GM19455 (cell line): ENCODE results near the gene NLRC5.

Source experiments
- ATAC-seq: cut with Tn5 transposase; IDR thresholded peaks from one replicate; pipeline ENCODE4 v1.9.1; 2021; ENCODE audit not compliant: unreplicated experiment

The NLRC5 gene

DNA sequence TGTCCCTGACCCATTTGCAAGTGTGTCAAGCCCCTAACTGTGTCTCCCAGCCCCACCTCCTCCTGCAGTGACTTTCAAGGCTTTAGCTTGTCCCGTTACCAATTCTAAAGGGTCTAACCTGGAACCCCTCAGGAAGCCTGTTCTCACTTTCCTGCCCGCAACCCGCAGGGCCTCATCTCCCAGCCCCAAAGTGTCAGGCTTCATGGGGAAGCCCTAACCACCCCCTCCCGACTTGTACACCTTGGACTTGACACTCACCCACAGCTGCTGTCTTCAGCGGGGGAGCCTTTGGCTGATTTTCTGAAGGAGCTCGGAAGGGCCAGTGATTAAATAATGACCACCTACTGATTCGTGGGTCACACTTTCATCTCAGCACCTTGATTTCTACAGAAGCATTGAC lies 33.1 kb downstream of the NLRC5 start:
- no peak for ATAC-seq

DNA sequence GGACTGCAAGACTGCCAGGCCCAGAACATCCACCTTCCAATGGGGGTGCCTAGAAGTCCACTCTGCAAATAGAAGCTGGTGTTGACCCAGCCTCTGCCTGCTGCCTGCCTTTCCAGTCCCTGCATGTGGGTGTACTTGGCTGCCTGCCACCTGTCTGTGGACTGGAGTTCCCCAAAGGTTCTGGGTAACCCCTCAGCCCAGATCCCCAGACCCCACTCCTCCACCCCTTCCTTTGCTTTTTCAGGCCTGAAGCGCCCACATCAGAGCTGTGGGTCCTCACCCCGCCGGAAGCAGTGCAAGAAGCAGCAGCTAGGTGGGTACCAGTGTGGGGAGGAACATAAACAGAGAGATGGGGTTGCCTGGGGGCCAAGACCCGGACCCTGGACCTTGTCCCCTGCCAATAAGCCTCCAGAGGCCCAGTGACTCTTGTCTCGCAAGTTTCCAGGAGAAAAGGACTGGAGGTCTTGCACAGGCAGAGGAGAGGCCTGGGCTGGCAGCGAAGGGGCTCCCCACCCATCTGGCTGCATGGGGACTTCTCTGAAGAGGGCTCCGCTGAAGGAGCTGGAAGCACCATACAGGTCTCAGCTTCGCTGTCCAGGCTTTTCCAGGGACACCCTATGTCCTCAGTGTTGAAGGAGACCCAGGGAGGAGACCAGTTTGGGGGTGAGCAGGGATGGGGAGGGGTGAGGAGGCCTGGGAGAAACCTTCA lies 34.3 kb downstream of the NLRC5 start:
- no peak for ATAC-seq

GRCh38 chr16:57024894-57025680 lies 35.7 kb downstream of the NLRC5 start:
- ATAC-seq: no peak

- no peak for ATAC-seq
Measured at GRCh38 chr16:57025941-57026777, 36.8 kb downstream of the NLRC5 start.

GRCh38 chr16:57026778-57027062 lies 37.4 kb downstream of the NLRC5 start:
- ATAC-seq: no peak

DNA sequence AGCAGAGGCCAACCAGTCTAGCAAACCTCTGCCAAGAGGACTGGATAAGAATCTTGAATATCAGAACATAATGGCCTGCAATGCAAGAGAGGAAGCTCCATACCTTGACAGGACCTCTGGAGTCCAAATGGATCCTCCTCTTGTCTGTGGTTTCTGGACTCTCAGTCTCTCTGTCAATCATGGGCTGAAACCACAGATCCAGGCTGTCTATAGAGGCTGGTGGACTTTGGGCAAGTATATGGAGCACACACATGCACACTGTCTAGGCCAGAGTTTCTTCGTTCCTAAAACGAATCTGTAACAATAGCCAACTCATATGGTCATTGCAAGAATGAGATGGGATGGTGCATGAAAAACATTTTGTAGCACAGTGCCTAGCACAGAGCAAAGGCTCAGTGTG lies 37.7 kb downstream of the NLRC5 start:
- no peak for ATAC-seq

- ATAC-seq: no peak
Measured at GRCh38 chr16:57028086-57028485, 38.7 kb downstream of the NLRC5 start.

GRCh38 chr16:57029161-57030160 lies 40.1 kb downstream of the NLRC5 start:
- ATAC-seq: no peak

- no peak for ATAC-seq
Measured at GRCh38 chr16:57030346-57030902, 41.1 kb downstream of the NLRC5 start.

GRCh38 chr16:57031156-57031555 lies 41.8 kb downstream of the NLRC5 start:
- no peak for ATAC-seq

- no peak for ATAC-seq
Measured at GRCh38 chr16:57032346-57032745, 43.0 kb downstream of the NLRC5 start.

- ATAC-seq: no peak
Measured at GRCh38 chr16:57032931-57033330, 43.6 kb downstream of the NLRC5 start.

- ATAC-seq: no peak
Measured at GRCh38 chr16:57036315-57036714, 47.0 kb downstream of the NLRC5 start.

DNA sequence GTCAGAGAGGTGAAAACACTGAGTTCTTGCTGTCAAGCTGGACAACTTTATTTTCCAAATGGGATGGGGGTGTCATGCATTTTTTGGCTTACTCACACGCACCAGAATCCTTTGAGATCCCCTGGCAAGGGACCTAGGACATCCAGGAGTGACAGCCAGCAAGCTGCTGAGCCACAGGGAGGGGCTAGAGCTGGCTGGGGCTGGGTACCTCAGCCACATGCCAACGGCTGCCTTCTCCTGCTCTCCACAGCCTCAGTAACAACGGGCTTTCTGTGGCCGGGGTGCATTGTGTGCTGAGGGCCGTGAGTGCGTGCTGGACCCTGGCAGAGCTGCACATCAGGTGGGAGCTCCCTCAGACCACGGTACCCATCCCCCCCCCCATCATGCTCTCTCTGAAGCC lies 47.6 kb downstream of the NLRC5 start:
- no peak for ATAC-seq

GRCh38 chr16:57038166-57038565 lies 48.8 kb downstream of the NLRC5 start:
- no peak for ATAC-seq

DNA sequence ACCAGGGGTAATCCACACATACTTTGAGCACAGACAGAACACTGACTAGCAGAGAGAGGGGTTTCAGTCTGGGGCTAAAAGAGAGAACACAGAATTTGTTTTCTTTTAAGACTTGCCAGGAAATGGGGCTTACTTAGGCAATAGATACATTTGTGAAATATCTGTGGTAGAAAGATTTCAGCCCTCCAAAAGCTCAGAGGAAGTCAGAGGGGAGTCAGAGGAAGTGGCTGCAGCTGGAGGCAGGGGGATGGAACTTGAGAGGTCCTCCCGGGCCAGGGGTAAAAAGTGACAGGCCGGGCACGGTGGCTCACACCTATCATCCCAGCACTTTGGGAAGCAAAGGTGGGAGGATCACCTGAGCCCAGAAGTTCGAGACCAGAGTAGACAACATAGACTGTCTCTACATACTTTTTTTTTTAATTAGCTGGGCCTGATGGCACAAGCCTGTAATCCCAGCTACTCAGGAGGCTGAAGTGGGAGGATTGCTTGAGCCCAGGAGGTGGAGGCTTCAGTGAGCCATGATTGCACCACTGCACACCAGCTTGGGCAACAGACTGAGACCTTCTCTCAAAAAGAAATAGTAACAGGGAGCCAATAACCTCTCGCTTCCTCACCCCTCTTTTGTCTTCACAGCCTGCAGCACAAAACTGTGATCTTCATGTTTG lies 49.9 kb downstream of the NLRC5 start:
- ATAC-seq: peak; percentile 38

- ATAC-seq: peak; percentile 29
Measured at GRCh38 chr16:57041182-57042156, 52.1 kb downstream of the NLRC5 start.
